Measurements from ENCODE around the gene PRICKLE1. TPM values are rescaled to one million over a fixed set of nuclear protein-coding genes. Genes with fewer than 3 reads are reported as not detected.

PRICKLE1 gene
- total RNA-seq, 1 donor from 2014 or later = 0.05 TPM

DNA sequence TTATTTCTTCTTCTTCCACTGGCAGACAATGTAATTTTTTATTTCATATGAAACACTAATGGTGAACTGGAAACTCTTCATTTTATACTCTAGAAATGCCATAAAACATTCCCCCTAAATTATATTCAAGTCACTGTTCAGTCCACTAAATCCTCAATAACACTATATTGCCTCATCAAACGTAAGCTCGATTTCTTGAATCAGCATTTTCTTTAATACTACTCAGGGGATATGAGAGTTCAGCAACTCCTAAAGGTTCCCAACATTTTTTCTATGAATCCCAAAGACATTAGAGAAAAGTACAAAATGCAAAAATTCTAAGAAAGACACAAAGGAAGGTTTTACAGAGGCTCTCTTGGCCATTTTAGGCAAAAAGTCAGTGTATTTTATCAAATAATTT lies 59.3 kb downstream of the PRICKLE1 start:
- no peaks in the 10 kb centered on the region for H3K36me3 Mint-ChIP-seq (ENCODE audit: low read depth)
- H3K27me3 Mint-ChIP-seq (ENCODE audit: low read depth) = peaks cover 1% of the 10 kb centered on the region
- intact Hi-C loops (cut with micrococcal nuclease) = no loop called here
- H3K27ac Mint-ChIP-seq = no peak overlapping the region
- no peak overlapping the region for H3K4me3 Mint-ChIP-seq (ENCODE audit: low read depth)
- no peaks in the 10 kb centered on the region for H3K4me1 Mint-ChIP-seq (ENCODE audit: low read depth)
- H3K9me3 Mint-ChIP-seq = no peaks in the 10 kb centered on the region
- no peak for DNase-seq (ENCODE audit: low spot score)

DNA sequence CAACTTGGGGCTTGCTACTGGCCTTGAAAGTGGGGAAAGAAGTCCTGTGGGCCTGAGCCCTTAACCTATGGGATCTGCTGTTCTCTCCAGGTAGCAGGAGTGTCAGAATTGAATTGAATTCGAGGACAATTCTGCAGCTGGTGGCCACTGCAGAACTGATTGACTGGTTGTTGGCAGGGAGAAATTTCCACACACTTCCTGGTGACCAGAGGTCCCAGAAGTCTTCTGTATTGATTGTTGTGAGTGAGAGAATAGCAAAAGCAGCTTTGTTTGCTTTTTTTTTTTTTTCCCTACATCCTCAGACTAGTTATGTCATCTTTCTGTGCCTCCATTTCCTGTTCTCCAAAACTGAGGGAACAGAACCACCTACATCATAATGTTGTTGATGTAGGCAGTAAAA lies 64.1 kb downstream of the PRICKLE1 start:
- no peaks in the 10 kb centered on the region for H3K4me1 Mint-ChIP-seq (ENCODE audit: low read depth)
- no peaks in the 10 kb centered on the region for H3K36me3 Mint-ChIP-seq (ENCODE audit: low read depth)
- no peak for DNase-seq (ENCODE audit: low spot score)
- intact Hi-C loops (cut with micrococcal nuclease) = no loop called here
- no peaks in the 10 kb centered on the region for H3K9me3 Mint-ChIP-seq
- no peak overlapping the region for H3K4me3 Mint-ChIP-seq (ENCODE audit: low read depth)
- H3K27me3 Mint-ChIP-seq (ENCODE audit: low read depth) = no peaks in the 10 kb centered on the region
- no peak overlapping the region for H3K27ac Mint-ChIP-seq

DNA sequence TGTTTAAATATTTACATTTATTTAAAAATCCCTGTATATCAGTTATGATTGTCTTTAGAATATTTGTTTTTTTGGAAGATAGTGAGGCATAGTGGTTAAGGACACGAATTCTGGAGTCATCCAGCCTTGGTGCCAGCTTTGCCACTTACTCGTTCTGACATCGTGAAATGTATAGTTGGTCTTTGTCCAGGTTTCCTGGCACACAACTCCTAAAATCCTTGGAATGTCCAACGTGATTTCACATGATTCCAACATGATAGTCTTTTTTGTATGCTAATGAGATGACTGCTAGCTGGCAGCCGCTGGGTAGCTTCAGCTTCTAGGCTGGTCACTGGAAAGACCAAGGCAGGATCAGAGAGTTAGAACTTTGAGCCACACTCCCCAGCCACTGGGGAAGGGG lies 64.8 kb downstream of the PRICKLE1 start:
- no peak for DNase-seq (ENCODE audit: low spot score)
- Mint-ChIP-seq H3K27me3 (ENCODE audit: low read depth) (no peaks in the 10 kb centered on the region), H3K9me3 (no peaks in the 10 kb centered on the region), H3K4me3 (ENCODE audit: low read depth) (no peak overlapping the region), H3K36me3 (ENCODE audit: low read depth) (no peaks in the 10 kb centered on the region), H3K4me1 (ENCODE audit: low read depth) (no peaks in the 10 kb centered on the region), H3K27ac (no peak overlapping the region)
- intact Hi-C loops (cut with micrococcal nuclease) = no loop called here

DNA sequence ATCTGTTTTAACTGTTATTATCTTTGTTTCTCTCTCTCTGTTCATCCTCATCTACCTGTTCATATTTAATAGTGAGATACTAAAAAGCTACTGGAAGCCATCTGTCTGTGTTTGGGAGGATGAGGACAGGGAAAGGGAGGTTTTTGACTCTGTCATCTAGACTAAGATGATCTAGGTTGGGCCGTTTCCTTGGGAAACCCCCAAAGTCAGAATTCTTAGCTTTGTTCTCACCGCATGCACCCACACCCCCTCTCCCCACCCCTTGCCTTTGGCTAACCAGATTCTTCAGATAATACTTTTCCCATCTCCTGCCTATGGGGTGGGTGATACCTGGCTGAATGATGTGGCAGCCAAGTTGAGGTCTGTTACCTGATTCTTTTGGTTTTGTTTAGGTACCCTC lies 73.0 kb downstream of the PRICKLE1 start:
- intact Hi-C loops (cut with micrococcal nuclease) = no loop called here
- Mint-ChIP-seq H3K36me3 (ENCODE audit: low read depth) (no peaks in the 10 kb centered on the region), H3K9me3 (no peaks in the 10 kb centered on the region), H3K27me3 (ENCODE audit: low read depth) (no peaks in the 10 kb centered on the region), H3K27ac (no peak overlapping the region), H3K4me1 (ENCODE audit: low read depth) (no peaks in the 10 kb centered on the region), H3K4me3 (ENCODE audit: low read depth) (no peak overlapping the region)
- DNase-seq (ENCODE audit: low spot score) = no peak

DNA sequence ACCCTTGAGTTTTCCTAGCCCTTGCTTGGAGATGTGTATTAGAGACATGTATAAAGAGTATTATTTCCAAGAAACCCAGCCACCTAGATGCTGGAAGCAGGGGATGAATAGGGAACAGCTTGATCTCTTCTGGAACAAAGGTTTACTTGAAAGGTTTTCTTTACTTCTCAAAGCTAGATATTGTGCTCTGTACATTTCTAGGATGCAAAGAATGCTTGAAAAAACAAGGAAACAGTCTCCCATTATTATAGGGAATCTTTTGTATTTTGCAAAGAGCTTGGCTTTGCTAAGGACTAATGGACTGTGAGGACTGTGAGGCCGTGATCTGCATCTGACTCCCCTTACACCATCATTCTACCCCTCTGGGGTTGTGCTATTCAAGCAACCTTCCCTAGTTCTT lies 77.9 kb downstream of the PRICKLE1 start:
- intact Hi-C loops (cut with micrococcal nuclease) = no loop called here
- Mint-ChIP-seq H3K4me1 (ENCODE audit: low read depth) (no peaks in the 10 kb centered on the region), H3K4me3 (ENCODE audit: low read depth) (no peak overlapping the region), H3K9me3 (no peaks in the 10 kb centered on the region), H3K27me3 (ENCODE audit: low read depth) (peaks cover 4% of the 10 kb centered on the region), H3K27ac (no peak overlapping the region), H3K36me3 (ENCODE audit: low read depth) (no peaks in the 10 kb centered on the region)
- no peak for DNase-seq (ENCODE audit: low spot score)

DNA sequence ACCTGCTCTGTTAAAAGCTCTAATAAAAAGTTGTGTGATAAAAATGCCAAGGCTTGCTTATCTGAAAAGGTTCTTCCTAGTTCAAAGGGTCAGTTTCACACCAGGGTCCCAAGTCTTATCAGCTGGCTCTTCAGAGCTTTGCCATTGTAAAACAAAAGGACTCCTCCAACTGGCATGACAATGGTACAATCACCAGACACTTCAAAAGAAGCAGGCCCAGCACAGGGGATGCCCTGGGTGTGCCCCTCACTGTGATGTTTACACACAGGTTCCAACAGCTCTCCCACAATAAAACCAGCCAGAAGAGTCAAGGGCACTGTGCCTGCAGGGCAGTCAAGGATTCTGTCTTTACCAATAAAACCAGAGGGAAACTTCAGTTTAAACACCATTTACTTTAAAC lies 78.7 kb downstream of the PRICKLE1 start:
- H3K36me3 Mint-ChIP-seq (ENCODE audit: low read depth) = no peaks in the 10 kb centered on the region
- DNase-seq (ENCODE audit: low spot score) = no peak
- no peak overlapping the region for H3K4me3 Mint-ChIP-seq (ENCODE audit: low read depth)
- no peak overlapping the region for H3K27ac Mint-ChIP-seq
- H3K27me3 Mint-ChIP-seq (ENCODE audit: low read depth) = peaks cover 4% of the 10 kb centered on the region
- no peaks in the 10 kb centered on the region for H3K4me1 Mint-ChIP-seq (ENCODE audit: low read depth)
- H3K9me3 Mint-ChIP-seq = no peaks in the 10 kb centered on the region
- intact Hi-C loops (cut with micrococcal nuclease) = no loop called here

DNA sequence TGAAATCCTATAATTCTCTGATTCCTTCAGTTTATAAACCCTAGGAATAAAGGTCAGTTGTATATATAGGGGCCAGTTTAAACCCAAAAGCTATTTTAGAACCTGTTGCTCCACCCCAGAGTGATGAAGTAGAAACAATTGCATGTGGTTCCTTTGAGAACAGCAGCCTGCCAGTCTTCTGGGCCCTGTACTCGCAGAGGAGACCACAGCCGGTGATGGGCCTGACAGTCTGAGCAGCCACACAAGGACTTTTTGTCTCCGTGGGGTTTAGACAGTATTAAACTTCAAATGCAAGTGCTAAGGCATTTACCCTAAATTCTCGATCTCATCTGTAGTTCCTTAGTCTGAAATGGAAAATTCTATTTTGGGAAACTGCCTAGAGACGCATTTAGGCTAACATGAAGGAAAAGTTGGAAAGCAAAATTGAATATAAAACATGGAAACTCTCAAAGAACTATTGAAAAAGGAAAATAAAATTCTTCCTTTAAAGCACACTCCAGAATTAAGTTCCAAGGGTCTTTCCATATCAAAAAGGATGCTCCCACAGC lies 80.6 kb downstream of the PRICKLE1 start:
- Mint-ChIP-seq H3K4me3 (ENCODE audit: low read depth) (no peak overlapping the region), H3K36me3 (ENCODE audit: low read depth) (no peaks in the 10 kb centered on the region), H3K27me3 (ENCODE audit: low read depth) (peaks cover 4% of the 10 kb centered on the region), H3K27ac (no peak overlapping the region), H3K9me3 (no peaks in the 10 kb centered on the region), H3K4me1 (ENCODE audit: low read depth) (no peaks in the 10 kb centered on the region)
- intact Hi-C loops (cut with micrococcal nuclease) = no loop called here
- no peak for DNase-seq (ENCODE audit: low spot score)

DNA sequence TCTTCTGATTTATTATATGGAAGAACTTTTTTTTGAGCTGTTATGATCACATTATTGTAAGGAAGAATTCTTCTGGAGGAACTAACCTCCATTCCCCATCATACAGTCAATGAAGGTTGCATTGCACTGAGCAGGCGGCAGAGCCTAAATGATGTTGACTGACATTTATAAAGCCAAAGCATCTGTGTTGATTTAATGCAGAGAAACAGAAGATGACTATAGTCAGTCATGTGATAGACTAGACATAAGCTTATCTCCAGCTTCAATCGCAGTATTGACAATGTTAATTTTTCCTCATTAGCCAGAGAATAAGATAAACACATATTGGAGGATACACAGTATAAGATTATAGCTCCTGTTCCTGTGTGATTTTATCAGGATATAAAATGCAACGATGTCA lies 82.0 kb downstream of the PRICKLE1 start:
- Mint-ChIP-seq H3K4me1 (ENCODE audit: low read depth) (no peaks in the 10 kb centered on the region), H3K4me3 (ENCODE audit: low read depth) (no peak overlapping the region), H3K36me3 (ENCODE audit: low read depth) (no peaks in the 10 kb centered on the region), H3K27ac (no peak overlapping the region), H3K9me3 (no peaks in the 10 kb centered on the region), H3K27me3 (ENCODE audit: low read depth) (peaks cover 4% of the 10 kb centered on the region)
- intact Hi-C loops (cut with micrococcal nuclease) = no loop called here
- no peak for DNase-seq (ENCODE audit: low spot score)

DNA sequence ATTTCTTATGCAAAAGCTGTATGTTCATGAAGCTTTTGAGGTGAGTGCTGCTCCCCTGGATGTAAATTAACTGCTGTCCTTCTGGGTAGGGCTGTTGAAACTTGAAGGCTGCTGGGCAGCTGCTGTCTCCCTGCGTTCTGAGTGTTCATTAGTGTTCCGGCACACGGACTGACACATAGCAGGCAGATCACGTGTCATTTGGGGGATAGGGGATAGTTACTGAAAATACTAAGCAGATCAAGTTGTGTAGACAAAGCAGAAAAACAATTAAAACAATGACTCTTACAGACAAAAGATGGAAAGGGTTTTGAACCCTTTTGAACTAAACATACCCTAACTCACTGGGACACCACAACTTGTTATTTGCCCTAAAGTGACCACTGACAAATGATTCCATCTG lies 82.5 kb downstream of the PRICKLE1 start:
- Mint-ChIP-seq H3K4me3 (ENCODE audit: low read depth) (no peak overlapping the region), H3K9me3 (no peaks in the 10 kb centered on the region), H3K27ac (no peak overlapping the region), H3K27me3 (ENCODE audit: low read depth) (peaks cover 4% of the 10 kb centered on the region), H3K4me1 (ENCODE audit: low read depth) (no peaks in the 10 kb centered on the region), H3K36me3 (ENCODE audit: low read depth) (no peaks in the 10 kb centered on the region)
- intact Hi-C loops (cut with micrococcal nuclease) = no loop called here
- DNase-seq (ENCODE audit: low spot score) = no peak

DNA sequence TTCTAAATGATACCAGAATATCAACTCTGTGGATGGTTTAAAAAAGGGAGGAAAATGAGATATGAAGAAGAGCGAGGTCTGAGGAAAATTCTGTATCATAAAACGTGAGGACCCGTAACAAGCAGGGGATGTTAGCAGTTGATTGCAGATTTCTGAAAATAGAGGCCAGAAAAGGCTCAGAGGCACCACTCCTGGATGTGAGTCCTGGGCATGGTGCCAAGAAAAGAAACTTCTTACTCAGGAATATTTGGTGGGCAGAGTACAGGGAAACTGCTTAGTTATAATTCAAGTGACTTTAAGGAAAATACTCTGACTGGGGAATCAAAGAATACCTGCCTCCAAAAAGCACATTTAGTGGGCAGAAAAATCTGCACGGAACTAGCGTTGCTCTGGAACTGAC lies 85.5 kb downstream of the PRICKLE1 start:
- Mint-ChIP-seq H3K27ac (no peak overlapping the region), H3K4me3 (ENCODE audit: low read depth) (no peak overlapping the region), H3K36me3 (ENCODE audit: low read depth) (no peaks in the 10 kb centered on the region), H3K4me1 (ENCODE audit: low read depth) (no peaks in the 10 kb centered on the region), H3K9me3 (no peaks in the 10 kb centered on the region), H3K27me3 (ENCODE audit: low read depth) (peaks cover 6% of the 10 kb centered on the region)
- DNase-seq (ENCODE audit: low spot score) = no peak
- intact Hi-C loops (cut with micrococcal nuclease) = no loop called here

DNA sequence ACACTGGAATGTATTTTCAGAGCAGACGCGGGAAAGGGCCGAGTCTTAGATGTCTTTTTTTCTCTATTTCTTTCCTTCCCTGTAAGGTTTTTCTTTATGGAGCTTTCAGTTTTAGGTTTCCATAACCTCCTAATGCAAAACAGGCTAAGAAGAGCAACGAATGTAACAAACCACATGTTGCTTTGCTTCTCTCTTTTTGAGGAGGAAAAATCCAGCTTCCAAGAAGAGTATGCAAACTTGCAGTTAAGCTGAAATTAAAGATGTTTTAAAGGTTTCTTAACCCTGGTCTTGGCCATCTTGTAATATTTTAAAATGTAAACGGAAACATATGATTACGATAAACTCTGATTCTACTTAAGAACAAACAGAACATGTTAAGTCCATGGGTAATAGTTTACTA lies 86.9 kb downstream of the PRICKLE1 start:
- intact Hi-C loops (cut with micrococcal nuclease) = no loop called here
- DNase-seq (ENCODE audit: low spot score) = no peak
- Mint-ChIP-seq H3K9me3 (no peaks in the 10 kb centered on the region), H3K27ac (no peak overlapping the region), H3K4me1 (ENCODE audit: low read depth) (no peaks in the 10 kb centered on the region), H3K36me3 (ENCODE audit: low read depth) (no peaks in the 10 kb centered on the region), H3K4me3 (ENCODE audit: low read depth) (no peak overlapping the region), H3K27me3 (ENCODE audit: low read depth) (peaks cover 6% of the 10 kb centered on the region)

DNA sequence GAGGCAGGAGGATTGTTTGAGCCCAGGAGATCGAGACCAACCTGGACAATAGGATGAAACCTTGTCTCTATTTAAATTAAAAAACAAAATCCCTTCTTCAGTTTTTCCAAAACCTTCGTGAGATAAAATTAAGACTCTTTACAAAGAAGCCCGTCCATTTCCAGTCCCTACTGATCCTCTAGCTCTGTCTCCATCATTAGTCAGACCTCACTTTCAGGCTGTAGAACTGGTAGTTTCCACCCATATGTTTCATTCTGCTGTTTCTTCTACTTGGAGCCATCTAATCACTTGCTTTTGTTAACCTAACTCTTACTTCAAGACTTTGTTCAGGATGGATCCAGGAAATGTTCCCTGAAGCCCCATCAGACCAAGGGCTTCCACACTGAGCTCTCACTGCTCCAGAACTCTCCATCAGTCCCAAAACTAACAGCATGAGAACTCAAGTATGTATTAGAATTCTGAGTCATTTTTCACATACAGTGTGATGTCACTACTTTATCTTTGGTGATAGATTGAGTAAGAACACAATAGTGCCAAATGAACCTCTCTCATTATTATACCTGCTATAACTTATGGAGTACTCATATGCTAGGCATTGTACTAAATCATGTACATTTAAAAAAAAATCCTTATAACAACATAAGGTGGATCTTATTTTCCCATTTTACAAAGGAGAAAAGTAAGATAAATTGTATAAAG lies 90.8 kb downstream of the PRICKLE1 start:
- H3K9me3 Mint-ChIP-seq = no peaks in the 10 kb centered on the region

DNA sequence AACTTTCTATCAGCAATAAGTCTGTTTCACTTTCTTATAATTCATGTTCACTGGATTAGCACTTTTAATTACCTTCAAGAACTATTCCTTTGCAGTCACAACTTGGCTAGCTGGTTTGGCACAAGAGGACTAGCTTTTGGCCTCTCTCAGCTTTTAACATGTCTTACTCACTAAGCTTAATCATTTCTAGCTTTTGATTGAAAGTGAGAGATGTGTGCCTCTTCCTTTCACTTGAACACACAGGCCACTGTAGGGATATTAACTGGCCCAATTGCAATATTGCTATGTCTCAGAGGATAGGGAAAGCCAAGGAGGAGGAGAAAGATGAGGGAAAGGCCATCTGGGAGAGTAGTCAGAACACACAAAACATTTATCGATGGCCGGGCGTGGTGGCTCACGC lies 92.7 kb downstream of the PRICKLE1 start:
- H3K4me3 Mint-ChIP-seq (ENCODE audit: low read depth) = no peak overlapping the region
- no peaks in the 10 kb centered on the region for H3K36me3 Mint-ChIP-seq (ENCODE audit: low read depth)
- peaks cover 2% of the 10 kb centered on the region for H3K27me3 Mint-ChIP-seq (ENCODE audit: low read depth)
- H3K4me1 Mint-ChIP-seq (ENCODE audit: low read depth) = peaks cover 1% of the 10 kb centered on the region
- H3K27ac Mint-ChIP-seq = no peak overlapping the region
- intact Hi-C loops (cut with micrococcal nuclease) = no loop called here
- DNase-seq (ENCODE audit: low spot score) = no peak
- H3K9me3 Mint-ChIP-seq = no peaks in the 10 kb centered on the region

More for the DNA sequence above, 90.8 kb downstream of the PRICKLE1 start:
- intact Hi-C loops (cut with micrococcal nuclease) = no loop called here
- Mint-ChIP-seq H3K27ac (no peak overlapping the region), H3K36me3 (ENCODE audit: low read depth) (no peaks in the 10 kb centered on the region), H3K4me3 (ENCODE audit: low read depth) (no peak overlapping the region), H3K27me3 (ENCODE audit: low read depth) (peaks cover 2% of the 10 kb centered on the region), H3K4me1 (ENCODE audit: low read depth) (peaks cover 1% of the 10 kb centered on the region)
- no peak for DNase-seq (ENCODE audit: low spot score)

DNA sequence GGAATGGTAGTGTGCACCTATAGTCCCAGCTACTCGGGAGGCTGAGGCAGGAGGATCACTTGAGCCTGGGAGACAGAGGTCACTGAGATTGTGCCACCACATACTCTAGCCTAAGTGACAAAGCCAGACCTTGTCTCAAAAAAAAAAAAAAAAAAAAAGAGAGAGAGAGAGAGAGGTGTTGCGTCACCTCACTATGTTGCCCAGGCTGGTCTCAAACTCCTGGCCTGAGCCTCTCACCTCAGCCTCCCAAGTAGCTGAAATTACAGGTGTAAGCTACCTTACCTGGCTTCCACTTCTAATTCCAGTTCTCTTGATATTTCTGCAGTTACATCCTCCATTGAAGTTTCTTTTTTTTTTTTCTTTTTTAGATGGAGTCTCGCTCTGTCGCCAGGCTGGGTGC lies 94.3 kb downstream of the PRICKLE1 start:
- no peak overlapping the region for H3K4me3 Mint-ChIP-seq (ENCODE audit: low read depth)
- no peaks in the 10 kb centered on the region for H3K9me3 Mint-ChIP-seq
- H3K27me3 Mint-ChIP-seq (ENCODE audit: low read depth) = peaks cover 3% of the 10 kb centered on the region
- H3K36me3 Mint-ChIP-seq (ENCODE audit: low read depth) = no peaks in the 10 kb centered on the region
- peaks cover 1% of the 10 kb centered on the region for H3K4me1 Mint-ChIP-seq (ENCODE audit: low read depth)
- DNase-seq (ENCODE audit: low spot score) = no peak
- intact Hi-C loops (cut with micrococcal nuclease) = no loop called here
- H3K27ac Mint-ChIP-seq = no peak overlapping the region
